HG03064 (cell line): ENCODE measurements around the gene RNF181.
"Not testable (repeated sequence)": the region's sequence is repeated elsewhere in the genome, so short reads cannot be mapped to it uniquely, and the experiment has no call there.

Experiments
- ATAC-seq: cut with Tn5 transposase; IDR thresholded peaks from one replicate; pipeline ENCODE4 v1.9.1; 2021; ENCODE audit warnings: low read depth; ENCODE audit not compliant: unreplicated experiment

Gene RNF181

DNA sequence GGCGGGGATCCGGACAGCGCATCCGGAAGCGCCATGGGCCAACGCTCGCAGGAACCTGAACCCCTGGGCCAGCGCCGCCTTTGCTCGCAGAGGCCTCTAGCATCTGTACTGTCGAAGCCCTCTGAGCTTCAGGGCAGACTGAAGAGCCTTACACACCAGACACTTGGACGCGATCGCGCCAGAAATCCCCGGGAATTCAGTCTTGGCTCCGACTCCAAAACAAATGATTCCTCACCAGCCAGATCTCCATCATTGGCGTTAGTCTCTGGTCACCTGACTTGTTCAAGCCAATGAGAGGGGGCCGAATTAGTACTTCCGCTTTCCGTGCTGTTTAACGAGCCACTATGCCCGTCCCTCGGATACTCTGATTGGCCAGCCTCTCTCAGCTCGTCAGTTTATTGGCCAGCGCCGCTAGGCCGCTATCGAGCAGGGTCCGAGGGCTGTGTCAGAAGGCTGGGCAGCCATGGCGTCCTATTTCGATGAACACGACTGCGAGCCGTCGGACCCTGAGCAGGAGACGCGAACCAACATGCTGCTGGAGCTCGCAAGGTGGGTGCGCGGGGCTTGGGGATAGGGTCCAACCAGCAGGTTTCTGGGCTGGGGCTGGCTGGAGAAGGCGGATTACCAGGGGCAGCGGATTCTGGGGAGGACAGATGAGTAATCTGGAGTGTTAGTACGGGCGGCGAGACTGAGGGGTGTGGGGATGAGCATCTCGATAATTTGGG, at the start of gene RNF181:
Gene RNF181, plus strand, starts transcription at position 445 of the 725 bp plus-strand sequence. Its CDS starts 19 bp downstream, at position 464.
- ATAC-seq, result peak; percentile 94

- ATAC-seq, result no peak
Observed at GRCh38 chr2:85545780-85546240, 49.7 kb upstream of the RNF181 start.

GRCh38 chr2:85547089-85547858, 48.3 kb upstream of the RNF181 start:
- ATAC-seq, result no peak

- ATAC-seq, result no peak
Observed at GRCh38 chr2:85547859-85548607, 47.5 kb upstream of the RNF181 start.

- no peak for ATAC-seq
Observed at GRCh38 chr2:85548608-85548900, 47.0 kb upstream of the RNF181 start.

GRCh38 chr2:85549095-85549494, 46.5 kb upstream of the RNF181 start:
- no peak for ATAC-seq

DNA sequence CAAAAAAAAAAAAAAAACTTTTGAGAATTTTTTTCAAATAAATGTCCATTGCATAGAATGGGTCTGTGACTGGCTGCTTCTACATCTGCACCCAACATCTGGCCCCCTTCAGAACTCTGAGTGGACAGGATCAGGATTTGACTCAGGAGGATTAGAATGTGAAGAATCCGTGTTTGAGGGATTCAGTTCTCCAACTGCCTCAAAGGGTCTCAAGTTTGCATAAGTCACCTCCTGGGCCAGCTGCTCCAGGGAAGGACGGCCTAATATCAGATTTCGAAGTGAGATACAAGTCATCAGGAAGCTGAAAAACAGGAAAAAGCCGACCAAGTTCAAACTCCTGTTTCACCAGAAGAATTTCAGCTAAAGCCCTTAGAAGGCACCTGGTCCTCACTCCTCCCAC, 45.7 kb upstream of the RNF181 start:
- no peak for ATAC-seq

- ATAC-seq, result no peak
Observed at GRCh38 chr2:85550486-85550885, 45.1 kb upstream of the RNF181 start.

DNA sequence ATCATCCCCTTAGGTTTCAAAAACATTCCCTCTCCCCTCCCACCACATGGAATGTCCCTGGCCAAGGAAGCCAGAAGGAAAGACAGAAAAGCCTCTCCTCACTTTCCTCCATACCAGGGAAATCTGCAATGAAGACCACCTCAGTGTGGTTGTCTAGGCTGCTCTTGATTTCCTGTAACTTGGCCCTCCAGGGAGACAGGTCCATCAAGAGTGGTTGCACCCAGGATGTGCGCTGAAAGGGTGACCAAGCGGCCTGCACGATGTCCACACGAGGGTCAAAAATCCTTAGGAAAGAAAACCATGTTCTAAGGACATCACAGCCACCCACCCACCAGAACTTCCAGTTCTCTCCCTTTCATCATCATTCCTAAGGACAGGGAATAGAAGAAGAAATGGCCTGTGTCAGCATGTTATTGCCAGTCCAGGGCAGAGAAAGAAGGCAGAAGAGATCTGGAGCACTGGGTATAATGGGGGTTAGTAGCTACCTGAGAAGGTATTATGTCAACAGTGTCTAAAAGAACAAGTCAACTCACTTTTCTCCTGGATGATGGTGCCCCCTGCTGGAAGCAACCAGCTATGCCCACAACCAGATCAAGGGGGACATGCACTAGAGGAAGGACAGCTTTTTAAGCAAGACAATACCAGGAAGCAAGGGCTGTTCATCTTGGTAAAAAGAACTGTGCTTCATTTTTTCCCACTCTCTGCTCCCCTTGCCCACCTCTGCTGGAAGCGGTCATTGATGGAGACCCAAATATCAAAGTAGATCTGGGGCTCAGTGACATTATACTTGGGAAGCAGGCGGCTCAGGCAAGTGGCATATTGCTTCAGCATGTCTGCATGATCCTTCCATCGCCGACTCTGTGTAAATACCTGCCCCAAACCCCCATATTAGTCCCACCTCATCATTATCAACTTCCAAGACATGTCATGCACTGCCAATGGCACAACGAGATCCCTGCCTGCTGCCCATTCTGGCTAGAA, 43.6 kb upstream of the RNF181 start:
- no peak for ATAC-seq

GRCh38 chr2:85553184-85553583, 42.4 kb upstream of the RNF181 start:
- ATAC-seq, result no peak

DNA sequence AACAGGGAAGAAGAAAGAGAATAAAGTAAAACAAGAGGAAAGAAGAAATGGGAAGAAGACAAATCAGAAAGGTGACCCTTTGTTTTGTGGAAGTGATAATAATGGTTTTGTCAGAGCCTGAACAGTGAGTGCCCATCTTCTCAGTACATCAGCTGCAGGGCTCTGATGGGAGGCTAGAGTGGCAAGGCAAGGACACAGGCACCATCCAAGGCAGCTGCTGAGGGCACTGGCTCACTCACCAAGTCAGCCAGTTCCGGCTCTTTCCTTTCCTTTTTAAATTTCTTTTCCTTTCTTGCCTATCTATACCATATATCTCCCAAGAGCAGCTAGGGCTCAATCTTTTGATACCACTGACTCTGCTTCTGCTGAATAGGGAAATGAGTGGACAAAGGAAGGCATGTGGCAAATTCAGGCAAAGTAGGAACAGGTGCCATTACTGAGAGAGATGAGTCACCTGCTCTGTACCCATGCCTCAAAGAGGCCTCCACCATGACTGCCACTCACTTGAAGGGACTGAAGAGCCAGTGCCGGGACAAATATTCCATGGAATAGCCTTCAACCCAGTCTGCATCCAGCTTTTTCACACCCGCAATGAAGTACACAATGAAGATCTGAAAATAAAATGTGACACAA, 40.4 kb upstream of the RNF181 start:
- ATAC-seq, result no peak

DNA sequence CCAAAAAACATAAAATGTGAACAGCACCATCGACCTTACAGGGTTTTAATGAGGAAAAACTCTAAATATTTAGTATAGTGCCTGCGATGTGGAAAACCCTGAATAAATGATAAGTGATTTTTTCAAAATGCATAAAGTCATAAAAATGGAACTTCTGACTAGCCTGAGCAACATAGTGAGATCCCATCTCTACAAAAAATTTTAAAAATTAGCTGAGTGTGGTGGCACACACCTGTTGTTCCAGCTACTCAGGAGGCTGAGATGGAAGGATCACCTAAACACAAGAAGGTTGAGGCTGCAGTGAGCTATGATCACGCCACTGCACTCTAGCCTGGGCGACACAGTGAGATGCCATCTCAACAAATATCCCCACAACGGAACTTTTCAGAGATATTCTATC, 38.4 kb upstream of the RNF181 start:
- no peak for ATAC-seq

DNA sequence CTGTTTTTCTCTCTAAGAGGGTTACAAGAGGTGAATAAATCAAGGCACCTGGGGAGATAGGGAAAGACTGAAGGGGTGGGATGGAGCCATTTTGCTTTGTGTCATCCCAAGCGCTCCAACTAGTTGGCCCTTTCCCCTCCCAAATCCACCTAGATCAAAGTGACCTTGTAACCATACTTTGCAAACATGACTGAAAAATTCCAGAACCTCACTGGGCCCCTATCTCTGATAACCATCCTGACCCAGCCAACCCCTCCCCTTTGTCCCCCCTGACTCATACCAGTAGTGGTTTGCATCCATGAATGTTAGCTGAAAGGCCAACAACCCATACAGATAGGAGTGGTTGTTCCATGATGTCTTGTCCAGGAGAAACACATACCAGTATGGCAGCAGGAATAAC, 37.4 kb upstream of the RNF181 start:
- ATAC-seq, result no peak

- not testable (repeated sequence) for ATAC-seq
Observed at GRCh38 chr2:85560403-85560726, 35.2 kb upstream of the RNF181 start.

- ATAC-seq, result peak; percentile 11
Observed at GRCh38 chr2:85560812-85561279, 34.7 kb upstream of the RNF181 start.

- peak; percentile 90 for ATAC-seq
Observed at GRCh38 chr2:85561280-85562212, 34.0 kb upstream of the RNF181 start, which contains the start of gene GGCX. TSS of gene GGCX (minus strand) at chr2:85561493. CDS start at chr2:85561428, 65 bp downstream.

DNA sequence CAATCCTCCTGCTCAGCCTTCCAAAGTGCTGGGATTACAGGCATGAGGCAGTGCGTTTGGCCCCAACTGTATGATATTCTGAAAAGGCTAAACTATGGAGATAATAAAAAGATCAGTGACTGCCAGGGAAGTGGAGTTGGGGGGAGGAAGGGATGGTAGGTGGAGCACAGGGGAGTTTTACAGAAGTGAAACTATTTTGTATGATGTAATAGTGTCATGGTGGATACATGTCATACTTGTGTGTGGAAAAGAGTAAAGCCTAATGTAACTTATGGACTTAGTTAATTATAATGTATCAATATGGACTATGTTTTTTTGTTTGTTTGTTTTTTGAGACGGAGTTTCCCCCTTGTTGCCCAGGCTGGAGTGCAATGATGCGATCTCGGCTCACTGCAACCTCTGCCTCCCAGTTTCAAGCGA, 31.4 kb upstream of the RNF181 start:
- no peak for ATAC-seq

GRCh38 chr2:85566265-85566664, 29.3 kb upstream of the RNF181 start:
- ATAC-seq, result no peak

DNA sequence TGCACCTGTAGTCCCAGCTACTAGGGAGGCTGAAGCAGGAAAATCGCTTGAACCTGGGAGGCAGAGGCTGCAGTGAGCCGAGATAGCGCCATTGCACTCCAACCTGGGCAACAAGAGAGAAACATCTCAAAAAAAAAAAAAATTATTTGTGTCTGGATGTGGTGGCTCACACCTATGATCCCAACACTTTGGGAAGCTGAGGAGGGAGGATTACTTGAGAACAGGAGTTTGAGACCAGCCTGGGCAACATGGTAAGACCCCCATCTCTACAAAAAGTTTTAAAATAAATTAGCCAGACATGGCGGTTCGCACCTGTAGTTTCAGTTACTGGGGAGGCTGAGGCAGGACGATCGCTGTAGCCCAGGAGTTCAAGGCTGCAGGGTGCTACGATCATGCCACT, 19.8 kb upstream of the RNF181 start:
- no peak for ATAC-seq
